HepG2 (cell line): ENCODE data around the gene USP15.

Experiments used
- ATF7 ChIP-seq, 2 experiments: fragments of 450-650 bp in 1 of 2; sonication (generic) in 1 of 2; formaldehyde crosslinking in 1 of 2; IDR thresholded peaks; 2 replicates each; pipeline versions ENCODE4 v1.4.0 to v1.6.1; 2016 to 2020; ENCODE audit warnings: antibody characterized with exemption in 1 of 2, mild to moderate bottlenecking in 1 of 2, missing genetic modification reagents in 1 of 2
- CTCF ChIP-seq: sonication (generic); formaldehyde crosslinking; IDR thresholded peaks from 2 replicates; pipeline ENCODE4 v1.5.0; 2020; ENCODE audit warnings: mild to moderate bottlenecking, missing genetic modification reagents, moderate library complexity
- HDAC2 ChIP-seq: sonication (generic); formaldehyde crosslinking; IDR thresholded peaks from 2 replicates; pipeline ENCODE4 v1.4.0; 2020; ENCODE audit warnings: missing genetic modification reagents
- KLF13 ChIP-seq: sonication (generic); formaldehyde crosslinking; IDR thresholded peaks from 2 replicates; pipeline ENCODE4 v1.4.0; 2020; ENCODE audit warnings: mild to moderate bottlenecking, missing genetic modification reagents
- RAD21 ChIP-seq: fragments of 450-650 bp; formaldehyde crosslinking; IDR thresholded peaks from 2 replicates; pipeline ENCODE4 v1.5.0; 2020; ENCODE audit warnings: mild to moderate bottlenecking
- SRF ChIP-seq: IDR thresholded peaks from 2 replicates; pipeline ENCODE4 v1.6.1; 2011; ENCODE audit warnings: mild to moderate bottlenecking, low read depth, low read length, moderate library complexity
- ZNF274 ChIP-seq: sonication (generic); formaldehyde crosslinking; IDR thresholded peaks from 2 replicates; pipeline ENCODE4 v1.5.1; 2020; ENCODE audit warnings: mild to moderate bottlenecking, missing genetic modification reagents

GRCh38 chr12:62363506-62363905 lies 103.3 kb downstream of the USP15 start:
- TF ChIP-seq RAD21 (no peak), KLF13 (CRISPR knock-in tag) (no peak), SRF (no peak), ATF7 (IDR thresholded peaks at IDR 0.05) (no peak), ATF7 (CRISPR knock-in tag; IDR thresholded peaks at IDR 0.05) (no peak), HDAC2 (CRISPR knock-in tag) (no peak), ZNF274 (no peak), CTCF (CRISPR knock-in tag) (no peak)
